ENCODE results near the gene MAPRE3.

DNA sequence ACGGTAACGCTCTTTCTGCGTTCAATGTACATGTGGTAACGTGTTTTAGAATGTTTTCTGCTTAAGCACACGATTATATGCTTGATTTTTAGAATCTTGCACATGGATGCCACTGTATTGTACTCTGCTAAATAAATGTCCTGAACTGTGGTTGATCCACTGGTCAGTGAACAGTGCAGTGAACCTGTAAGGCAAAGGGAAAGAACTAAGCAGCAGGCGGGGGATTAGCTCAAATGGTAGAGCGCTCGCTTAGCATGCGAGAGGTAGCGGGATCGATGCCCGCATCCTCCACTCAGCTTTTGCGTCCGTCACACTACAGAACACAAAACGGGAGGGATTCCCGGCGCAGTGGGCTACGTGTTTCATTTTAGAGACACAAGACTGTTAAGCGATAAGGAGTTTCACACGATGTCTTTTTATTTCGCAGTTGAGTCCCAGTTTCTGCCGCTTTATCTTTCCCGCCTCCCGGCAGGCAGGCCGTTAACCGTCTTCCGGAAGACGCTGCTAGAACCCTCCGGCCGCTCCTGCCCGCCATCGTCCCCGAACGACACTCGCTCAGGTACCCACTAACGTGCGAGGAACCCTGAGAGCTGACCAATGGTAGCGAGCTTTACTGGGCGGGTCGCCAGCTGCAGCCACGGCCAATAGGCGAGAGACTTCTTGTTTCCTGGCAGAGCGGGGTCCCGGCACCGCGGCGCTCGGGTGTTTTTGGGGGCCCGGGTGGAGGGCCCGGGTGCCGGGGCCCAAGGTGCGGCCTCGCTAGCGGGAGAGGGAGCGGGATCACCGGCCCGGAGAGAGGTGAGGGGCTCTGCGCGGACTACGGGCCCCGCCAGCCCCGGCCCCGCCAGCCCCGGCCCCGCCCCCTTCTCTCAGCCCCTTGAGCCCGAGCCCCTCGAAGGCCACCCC, 80.8 kb downstream of the MAPRE3 start, which contains the start of gene AGBL5:
- TF ChIP-seq, protein P1, sequence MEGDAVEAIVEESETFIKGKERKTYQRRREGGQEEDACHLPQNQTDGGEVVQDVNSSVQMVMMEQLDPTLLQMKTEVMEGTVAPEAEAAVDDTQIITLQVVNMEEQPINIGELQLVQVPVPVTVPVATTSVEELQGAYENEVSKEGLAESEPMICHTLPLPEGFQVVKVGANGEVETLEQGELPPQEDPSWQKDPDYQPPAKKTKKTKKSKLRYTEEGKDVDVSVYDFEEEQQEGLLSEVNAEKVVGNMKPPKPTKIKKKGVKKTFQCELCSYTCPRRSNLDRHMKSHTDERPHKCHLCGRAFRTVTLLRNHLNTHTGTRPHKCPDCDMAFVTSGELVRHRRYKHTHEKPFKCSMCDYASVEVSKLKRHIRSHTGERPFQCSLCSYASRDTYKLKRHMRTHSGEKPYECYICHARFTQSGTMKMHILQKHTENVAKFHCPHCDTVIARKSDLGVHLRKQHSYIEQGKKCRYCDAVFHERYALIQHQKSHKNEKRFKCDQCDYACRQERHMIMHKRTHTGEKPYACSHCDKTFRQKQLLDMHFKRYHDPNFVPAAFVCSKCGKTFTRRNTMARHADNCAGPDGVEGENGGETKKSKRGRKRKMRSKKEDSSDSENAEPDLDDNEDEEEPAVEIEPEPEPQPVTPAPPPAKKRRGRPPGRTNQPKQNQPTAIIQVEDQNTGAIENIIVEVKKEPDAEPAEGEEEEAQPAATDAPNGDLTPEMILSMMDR (IDR thresholded peaks at IDR 0.05; ENCODE audit: insufficient read depth, low read length, poor library complexity, severe bottlenecking), result no peak
- TF ChIP-seq EZH2phosphoT487 (conservative IDR thresholded peaks at IDR 0.05; ENCODE audit: low read length), result no peak
